ENCODE results near the gene COL19A1.
"Not testable (repeated sequence)": the region's sequence is repeated elsewhere in the genome, so short reads cannot be mapped to it uniquely, and the experiment has no call there.

DNA sequence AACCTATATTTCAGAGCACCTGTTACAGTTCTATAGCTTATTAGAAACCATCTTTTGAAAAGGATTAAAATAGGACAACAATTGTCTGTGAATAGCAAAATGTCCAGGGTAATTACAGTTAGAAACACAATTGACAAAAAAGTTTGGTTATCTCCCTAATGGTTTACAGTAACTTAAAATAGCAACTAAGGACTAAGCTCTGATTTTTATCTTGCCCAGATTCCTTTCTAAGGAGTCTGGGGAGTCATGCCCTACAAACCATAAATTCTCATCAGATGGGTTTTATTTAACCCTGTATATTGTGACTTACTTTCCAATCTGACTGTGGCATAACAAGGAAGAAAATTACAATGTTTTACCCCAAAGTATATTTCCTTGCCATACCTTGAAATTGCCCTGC lies 26.9 kb downstream of the COL19A1 start:
- not testable (repeated sequence) for TF ChIP-seq CTCF (IDR thresholded peaks at IDR 0.05; ENCODE audit: low read depth, low read length); POLR2A (IDR thresholded peaks at IDR 0.05; ENCODE audit: extremely low read depth, insufficient read length); MAX (IDR thresholded peaks at IDR 0.05; ENCODE audit: low read depth, low read length); MYC (IDR thresholded peaks at IDR 0.05; ENCODE audit: low read depth, low read length)
